Measurements from ENCODE around the gene GON4L. TPM values are rescaled to one million over a fixed set of nuclear protein-coding genes. Genes with fewer than 3 reads are reported as not detected.
"Not testable (repeated sequence)": the region's sequence is repeated elsewhere in the genome, so short reads cannot be mapped to it uniquely, and the experiment has no call there.

GON4L gene
- total RNA-seq = 29.5 TPM
- long read RNA-seq, full-length matches to known transcripts = 3 of 21 reads
- long read RNA-seq, partial matches to known transcripts = 10 of 21 reads
- long read RNA-seq, other reads (novel, unspliced or antisense) = 8 of 21 reads

GRCh38 chr1:155856975-155857930, at the start of gene GON4L:
Gene GON4L, minus strand, starts transcription at chr1:155857214. Its CDS starts 3,434 bp downstream, at chr1:155853780.
- DNase-seq (ENCODE audit: low spot score) = peak; percentile 94
- intact Hi-C loops (cut with DNase I) = no loop called here

GRCh38 chr1:155904261-155904660, 47.2 kb upstream of the GON4L start:
- DNase-seq (ENCODE audit: low spot score) = no peak
- intact Hi-C loops (cut with DNase I) = no loop called here

- intact Hi-C loops (cut with DNase I) = no loop called here
- DNase-seq (ENCODE audit: low spot score) = no peak
Observed at GRCh38 chr1:155900161-155900560, 43.1 kb upstream of the GON4L start.

GRCh38 chr1:155899683-155900082, 42.7 kb upstream of the GON4L start:
- DNase-seq (ENCODE audit: low spot score) = no peak
- intact Hi-C loops (cut with DNase I) = no loop called here

- DNase-seq (ENCODE audit: low spot score) = no peak
- intact Hi-C loops (cut with DNase I) = no loop called here
Observed at GRCh38 chr1:155898888-155899287, 41.9 kb upstream of the GON4L start.

- DNase-seq (ENCODE audit: low spot score) = no peak
- intact Hi-C loops (cut with DNase I) = no loop called here
Observed at GRCh38 chr1:155897746-155898145, 40.7 kb upstream of the GON4L start.

DNA sequence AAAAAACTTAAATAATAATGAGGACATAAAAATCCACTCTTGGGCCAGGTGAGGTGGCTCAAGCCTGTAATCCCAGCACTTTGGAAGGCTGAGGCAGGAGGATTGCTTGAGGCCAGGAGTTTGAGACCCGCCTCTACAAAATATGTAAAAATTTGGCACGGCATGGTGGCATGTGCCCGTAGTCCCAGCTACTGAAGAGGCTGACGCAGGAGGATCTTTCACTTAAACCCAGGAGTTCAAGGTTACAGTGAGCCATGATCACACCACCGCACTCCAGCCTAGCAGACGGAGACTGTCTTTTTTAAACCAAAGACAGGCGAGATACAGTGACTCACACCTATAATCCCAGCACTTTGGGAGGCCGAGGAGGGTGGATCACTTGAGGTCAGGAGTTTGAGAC, 39.5 kb upstream of the GON4L start:
- intact Hi-C loops (cut with DNase I); DNase-seq (ENCODE audit: low spot score): not testable (repeated sequence)

DNA sequence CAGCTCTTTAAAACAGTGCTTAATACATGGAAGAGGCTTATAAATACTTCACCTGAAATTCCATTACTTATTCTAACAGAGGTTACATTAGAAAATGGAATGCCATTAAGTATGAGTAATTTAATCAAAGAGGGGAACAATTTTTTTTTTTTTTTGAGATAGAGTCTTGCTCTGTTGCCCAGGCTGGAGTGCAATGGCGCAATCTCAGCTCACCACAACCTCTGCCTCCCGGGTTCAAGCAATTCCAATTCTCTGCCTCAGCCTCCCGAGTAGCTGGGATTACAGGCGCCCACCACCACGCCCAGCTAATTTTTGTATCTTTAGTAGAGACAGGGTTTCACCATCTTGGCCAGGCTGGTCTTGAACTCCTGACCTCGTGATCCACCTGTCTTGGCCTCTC, 38.6 kb upstream of the GON4L start:
- intact Hi-C loops (cut with DNase I); DNase-seq (ENCODE audit: low spot score): not testable (repeated sequence)

DNA sequence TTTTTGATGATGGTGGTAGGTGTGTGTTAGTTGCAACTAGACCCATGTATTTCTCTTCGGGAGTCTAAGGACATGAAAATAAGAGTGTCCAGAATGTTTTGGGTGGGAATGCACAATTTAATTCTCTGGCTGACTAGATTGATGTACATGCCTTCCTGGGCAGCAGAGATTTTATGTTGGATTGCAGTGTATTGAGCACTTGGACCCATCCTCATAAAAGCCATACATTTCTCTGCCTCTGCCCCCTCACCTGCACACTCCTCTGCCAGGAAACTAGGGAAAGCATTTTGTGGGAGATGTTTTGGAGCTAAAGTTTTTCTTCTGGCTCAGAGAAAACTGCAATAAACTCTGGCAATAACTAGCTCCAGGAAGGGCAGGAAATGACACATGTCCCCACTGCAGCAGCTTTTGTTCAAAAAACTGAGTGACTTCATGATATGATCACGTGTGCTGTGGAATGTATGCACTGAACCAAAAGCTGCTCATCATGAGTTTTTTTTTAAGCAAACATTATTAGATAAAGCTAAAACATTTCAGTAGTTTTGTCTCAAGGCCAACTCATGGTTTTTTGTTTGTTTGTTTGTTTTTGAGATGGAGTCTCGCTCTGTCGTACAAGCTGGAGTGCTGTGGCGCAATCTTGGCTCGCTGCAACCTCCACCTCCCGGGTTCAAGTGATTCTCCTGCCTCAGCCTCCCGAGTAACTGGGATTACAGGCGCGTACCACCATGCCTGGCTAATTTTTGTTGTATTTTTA, 36.6 kb upstream of the GON4L start:
- no peak for DNase-seq (ENCODE audit: low spot score)
- intact Hi-C loops (cut with DNase I) = no loop called here

DNA sequence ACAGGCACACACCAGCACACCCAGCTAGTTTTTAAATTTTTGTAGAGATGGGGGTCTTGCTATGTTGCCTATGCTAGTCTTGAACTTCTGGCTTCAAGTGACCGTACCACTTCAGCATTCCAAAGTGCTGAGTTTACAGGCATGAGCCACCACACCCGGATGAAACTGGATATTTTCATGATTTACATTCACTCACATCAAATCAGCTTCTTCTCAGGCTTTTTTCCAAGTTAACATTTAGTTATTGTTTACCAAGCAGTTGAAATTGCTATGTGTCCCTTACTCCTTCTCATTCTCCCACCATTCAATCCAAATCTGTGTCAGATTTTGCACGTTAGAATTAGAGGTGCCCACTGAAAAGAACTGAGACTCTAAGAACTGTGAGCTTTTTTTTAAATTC, 35.8 kb upstream of the GON4L start:
- no peak for DNase-seq (ENCODE audit: low spot score)
- intact Hi-C loops (cut with DNase I) = no loop called here

GRCh38 chr1:155890251-155890650, 33.2 kb upstream of the GON4L start:
- DNase-seq (ENCODE audit: low spot score) = no peak
- intact Hi-C loops (cut with DNase I) = no loop called here

DNA sequence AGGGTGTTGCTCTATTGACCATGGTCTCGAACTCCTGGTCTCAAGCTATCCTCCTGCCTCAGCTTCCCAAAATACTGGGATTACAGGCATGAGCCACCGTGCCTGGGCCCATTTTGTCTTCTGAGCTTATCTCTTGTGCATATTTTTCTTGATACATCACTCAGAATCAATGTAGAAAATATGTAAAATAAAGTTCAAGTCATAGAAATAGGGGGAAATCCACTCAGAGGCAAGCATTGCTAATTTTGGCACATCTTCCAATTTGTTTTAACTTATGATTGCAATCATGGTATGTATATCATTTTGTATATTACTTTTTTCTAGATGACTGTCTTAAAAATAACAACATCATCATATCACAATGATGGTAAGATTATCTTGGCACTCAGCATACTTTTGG, 32.6 kb upstream of the GON4L start:
- intact Hi-C loops (cut with DNase I) = no loop called here
- no peak for DNase-seq (ENCODE audit: low spot score)

GRCh38 chr1:155888481-155888880, 31.5 kb upstream of the GON4L start:
- intact Hi-C loops (cut with DNase I) = no loop called here
- no peak for DNase-seq (ENCODE audit: low spot score)

- intact Hi-C loops (cut with DNase I) = no loop called here
- DNase-seq (ENCODE audit: low spot score) = no peak
Observed at GRCh38 chr1:155884982-155885381, 28.0 kb upstream of the GON4L start.

DNA sequence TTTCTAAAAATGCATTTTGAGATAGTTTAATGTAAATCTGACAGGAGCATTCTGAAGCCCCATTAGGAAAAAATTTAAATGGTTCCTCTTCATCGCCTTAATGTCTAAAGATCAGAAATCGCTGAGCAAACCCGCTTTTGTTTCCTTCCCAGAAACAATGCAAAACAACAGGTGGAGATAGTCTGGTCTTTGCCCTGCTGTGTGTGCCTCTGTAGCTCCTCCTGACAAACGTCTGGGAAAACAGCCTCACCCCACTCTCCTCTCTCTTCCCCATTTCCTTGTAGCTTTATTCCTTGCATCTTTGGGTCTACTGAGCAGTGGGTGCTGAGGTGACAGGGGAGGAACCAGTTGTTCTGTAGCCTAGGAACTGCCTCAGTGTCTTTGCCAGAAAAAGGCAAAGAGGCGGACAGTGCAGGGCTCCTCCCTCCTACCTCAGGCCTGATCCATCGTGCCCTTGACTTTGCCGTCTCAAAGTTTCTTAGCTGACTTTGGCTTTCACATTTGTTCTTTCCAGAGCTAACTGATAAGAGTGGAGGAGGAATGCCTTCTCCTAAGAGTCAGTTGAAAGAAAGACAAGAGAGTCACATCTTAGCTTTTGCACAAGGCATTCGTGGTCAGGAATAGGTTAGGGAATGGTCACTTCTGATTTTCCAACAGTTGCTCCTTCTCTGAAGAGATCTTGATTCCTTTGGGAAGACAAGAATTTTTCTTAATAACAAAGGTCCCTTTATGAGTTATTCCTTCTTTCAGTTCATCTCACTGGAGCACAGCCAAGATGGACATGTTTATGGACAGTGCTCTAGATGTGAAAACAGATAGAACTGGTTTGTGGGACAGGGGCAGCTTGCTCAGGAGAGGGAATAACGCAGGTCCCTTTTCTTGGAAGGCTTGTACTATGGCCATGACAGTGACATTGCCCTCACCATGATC, 27.3 kb upstream of the GON4L start:
- DNase-seq (ENCODE audit: low spot score) = no peak
- intact Hi-C loops (cut with DNase I) = no loop called here

GRCh38 chr1:155882766-155883165, 25.8 kb upstream of the GON4L start:
- no peak for DNase-seq (ENCODE audit: low spot score)
- intact Hi-C loops (cut with DNase I) = no loop called here

DNA sequence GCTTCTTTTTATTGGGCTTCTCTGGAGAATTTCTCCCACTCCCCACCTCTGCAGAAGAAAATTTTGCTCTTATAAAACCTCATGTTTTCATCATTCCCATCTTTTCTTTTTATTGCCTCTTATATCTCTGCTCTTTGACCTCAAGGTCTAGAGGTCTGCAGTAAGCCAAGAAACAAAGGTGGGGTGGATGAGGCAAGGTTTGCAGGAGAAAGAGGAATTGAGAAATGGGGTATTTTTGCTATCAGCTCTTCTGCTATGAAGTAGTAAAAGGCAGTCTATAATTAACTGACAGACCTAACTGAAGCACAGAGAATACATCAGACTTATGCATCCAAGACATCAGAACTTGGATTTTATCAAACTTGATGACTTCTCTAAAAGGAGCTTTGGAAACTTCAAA, 25.2 kb upstream of the GON4L start:
- intact Hi-C loops (cut with DNase I) = no loop called here
- no peak for DNase-seq (ENCODE audit: low spot score)

DNA sequence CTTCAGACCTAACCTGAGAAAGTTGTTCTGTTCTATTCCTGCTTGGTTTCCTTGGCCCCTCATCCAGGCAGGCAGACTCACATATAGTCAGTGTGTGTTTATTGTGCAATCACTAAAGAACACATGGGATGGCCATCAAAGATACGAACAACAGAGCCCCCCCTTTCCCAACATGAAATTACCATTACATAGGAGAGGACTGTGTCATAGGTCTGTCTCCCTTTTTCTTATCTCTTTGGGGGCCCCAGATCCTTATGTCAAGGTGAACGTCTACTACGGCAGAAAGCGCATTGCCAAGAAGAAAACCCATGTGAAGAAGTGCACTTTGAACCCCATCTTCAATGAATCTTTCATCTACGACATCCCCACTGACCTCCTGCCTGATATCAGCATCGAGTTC, 23.9 kb upstream of the GON4L start:
- DNase-seq (ENCODE audit: low spot score) = no peak
- intact Hi-C loops (cut with DNase I) = no loop called here

DNA sequence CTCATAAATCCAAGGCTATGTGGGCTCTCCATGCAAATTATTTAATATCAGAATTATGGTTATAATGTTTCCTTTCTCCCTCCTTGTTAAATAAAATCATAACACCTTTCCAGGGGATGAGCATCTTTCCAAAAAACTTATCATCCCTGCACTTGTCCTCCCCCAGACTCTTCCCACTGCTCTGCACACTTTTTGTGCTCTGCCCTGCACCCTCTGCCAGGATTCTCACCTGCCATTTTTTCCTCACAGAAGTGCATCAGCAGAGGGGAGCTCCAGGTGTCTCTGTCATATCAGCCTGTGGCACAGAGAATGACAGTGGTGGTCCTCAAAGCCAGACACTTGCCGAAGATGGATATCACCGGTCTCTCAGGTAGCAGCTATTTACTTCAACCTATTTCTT, 23.2 kb upstream of the GON4L start:
- intact Hi-C loops (cut with DNase I) = no loop called here
- DNase-seq (ENCODE audit: low spot score) = no peak

DNA sequence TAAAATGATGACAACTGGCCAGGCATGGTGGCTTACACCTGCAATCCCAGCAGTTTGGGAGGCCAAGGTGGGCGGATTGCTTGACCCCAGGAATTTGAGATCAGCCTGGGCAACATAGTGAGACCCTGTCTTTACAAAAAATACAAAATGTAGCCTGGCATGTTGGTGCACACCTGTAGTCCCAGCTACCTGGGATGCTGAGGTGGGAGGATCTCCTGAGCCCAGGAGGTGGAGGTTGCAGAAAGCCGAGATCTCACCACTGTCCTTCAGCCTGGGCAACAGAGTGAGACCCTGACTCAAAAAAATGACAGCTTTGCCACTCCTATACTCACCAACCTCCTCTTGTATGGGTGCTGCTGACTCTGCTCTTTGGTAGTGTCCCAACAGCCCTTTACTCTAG, 20.9 kb upstream of the GON4L start:
- DNase-seq (ENCODE audit: low spot score) = no peak
- intact Hi-C loops (cut with DNase I) = no loop called here

Measured in cardiac septum (tissue), 1 donor.